ENCODE data around the gene FGD5.
"Not testable (repeated sequence)": the region's sequence is repeated elsewhere in the genome, so short reads cannot be mapped to it uniquely, and the experiment has no call there.

The FGD5 gene

GRCh38 chr3:14804835-14805780, 13.7 kb upstream of the FGD5 start:
- no peak for DNase-seq (ENCODE audit: low read depth in 2 of 2)

- no peak for DNase-seq (ENCODE audit: low read depth in 2 of 2)
Observed at GRCh38 chr3:14805961-14806537, 12.7 kb upstream of the FGD5 start.

- DNase-seq (ENCODE audit: low read depth in 2 of 2) = no peak
Observed at GRCh38 chr3:14806641-14807263, 12.0 kb upstream of the FGD5 start.

- DNase-seq (ENCODE audit: low read depth in 2 of 2) = no peak
Observed at GRCh38 chr3:14808025-14808424, 10.7 kb upstream of the FGD5 start.

GRCh38 chr3:14808502-14809266, 10.1 kb upstream of the FGD5 start:
- DNase-seq (ENCODE audit: low read depth in 2 of 2) = no peak

- not testable (repeated sequence) for DNase-seq (ENCODE audit: low read depth in 2 of 2)
Observed at GRCh38 chr3:14809611-14810010, 9.2 kb upstream of the FGD5 start.

GRCh38 chr3:14810070-14810791, 8.5 kb upstream of the FGD5 start:
- DNase-seq (ENCODE audit: low read depth in 2 of 2) = no peak

- no peak for DNase-seq (ENCODE audit: low read depth in 2 of 2)
Observed at GRCh38 chr3:14810801-14811661, 7.7 kb upstream of the FGD5 start.

- no peak for DNase-seq (ENCODE audit: low read depth in 2 of 2)
Observed at GRCh38 chr3:14811684-14812083, 7.1 kb upstream of the FGD5 start.

GRCh38 chr3:14812196-14812790, 6.5 kb upstream of the FGD5 start:
- DNase-seq (ENCODE audit: low read depth in 2 of 2) = no peak

GRCh38 chr3:14814411-14814871, 4.3 kb upstream of the FGD5 start:
- DNase-seq (ENCODE audit: low read depth in 2 of 2) = no peak

GRCh38 chr3:14816359-14816758, 2.4 kb upstream of the FGD5 start:
- no peak for DNase-seq (ENCODE audit: low read depth in 2 of 2)

GRCh38 chr3:14819671-14820070, 909 bp downstream of the FGD5 start:
- no peak for DNase-seq (ENCODE audit: low read depth in 2 of 2)

- no peak for DNase-seq (ENCODE audit: low read depth in 2 of 2)
Observed at GRCh38 chr3:14820156-14820555, 1.4 kb downstream of the FGD5 start.

GRCh38 chr3:14821151-14821550, 2.4 kb downstream of the FGD5 start:
- DNase-seq (ENCODE audit: low read depth in 2 of 2) = no peak

- DNase-seq (ENCODE audit: low read depth in 2 of 2) = no peak
Observed at GRCh38 chr3:14822134-14822533, 3.4 kb downstream of the FGD5 start.

GRCh38 chr3:14822670-14823390, 4.1 kb downstream of the FGD5 start:
- DNase-seq (ENCODE audit: low read depth in 2 of 2) = no peak

- no peak for DNase-seq (ENCODE audit: low read depth in 2 of 2)
Observed at GRCh38 chr3:14823393-14823792, 4.6 kb downstream of the FGD5 start.
